Right renal pelvis (tissue), 4 donors: Measurements from ENCODE around the gene SOWAHA. TPM values are rescaled to one million over a fixed set of nuclear protein-coding genes. Genes with fewer than 3 reads are reported as not detected.

ENCODE experiments used
- DNase-seq, 4 donors: peaks; one replicate each; pipeline ENCODE4 v3.0.0-alpha.2; 2013; ENCODE audit warnings: low read depth in 4 of 4, low spot score in 3 of 4, missing footprints in 1 of 4
- polyA plus RNA-seq, 4 donors: library from polyadenylated mRNA; unstranded; fragments of 120-200 nt; gene quantifications; one replicate each; pipeline ENCODE4 v1.2.1, GENCODE V29; 2013; ENCODE audit not compliant: insufficient read length in 4 of 4

SOWAHA gene
- polyA plus RNA-seq, 4 donors: 4.4 to 5.2 (median 5.1) TPM

DNA sequence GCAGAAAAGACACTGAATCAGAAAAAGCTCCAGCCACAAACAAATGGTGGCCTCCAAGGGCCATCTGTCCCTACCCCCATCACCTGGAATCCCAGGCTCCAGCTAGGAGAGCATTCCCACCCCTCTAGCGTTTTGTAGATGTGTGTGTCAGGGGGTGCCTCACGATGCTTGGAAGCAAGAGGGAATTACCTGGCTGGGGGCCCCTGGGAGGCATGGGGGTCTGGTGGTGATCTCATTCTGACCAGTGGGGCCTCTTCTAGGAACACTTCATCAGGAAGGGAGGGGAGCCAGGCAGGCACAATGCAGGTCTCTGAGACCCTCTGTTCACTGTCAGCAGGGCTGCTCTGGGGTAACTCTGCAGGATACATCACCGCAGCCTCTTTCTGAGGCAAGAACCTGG lies 11.3 kb downstream of the SOWAHA start:
- DNase-seq: no peak

DNA sequence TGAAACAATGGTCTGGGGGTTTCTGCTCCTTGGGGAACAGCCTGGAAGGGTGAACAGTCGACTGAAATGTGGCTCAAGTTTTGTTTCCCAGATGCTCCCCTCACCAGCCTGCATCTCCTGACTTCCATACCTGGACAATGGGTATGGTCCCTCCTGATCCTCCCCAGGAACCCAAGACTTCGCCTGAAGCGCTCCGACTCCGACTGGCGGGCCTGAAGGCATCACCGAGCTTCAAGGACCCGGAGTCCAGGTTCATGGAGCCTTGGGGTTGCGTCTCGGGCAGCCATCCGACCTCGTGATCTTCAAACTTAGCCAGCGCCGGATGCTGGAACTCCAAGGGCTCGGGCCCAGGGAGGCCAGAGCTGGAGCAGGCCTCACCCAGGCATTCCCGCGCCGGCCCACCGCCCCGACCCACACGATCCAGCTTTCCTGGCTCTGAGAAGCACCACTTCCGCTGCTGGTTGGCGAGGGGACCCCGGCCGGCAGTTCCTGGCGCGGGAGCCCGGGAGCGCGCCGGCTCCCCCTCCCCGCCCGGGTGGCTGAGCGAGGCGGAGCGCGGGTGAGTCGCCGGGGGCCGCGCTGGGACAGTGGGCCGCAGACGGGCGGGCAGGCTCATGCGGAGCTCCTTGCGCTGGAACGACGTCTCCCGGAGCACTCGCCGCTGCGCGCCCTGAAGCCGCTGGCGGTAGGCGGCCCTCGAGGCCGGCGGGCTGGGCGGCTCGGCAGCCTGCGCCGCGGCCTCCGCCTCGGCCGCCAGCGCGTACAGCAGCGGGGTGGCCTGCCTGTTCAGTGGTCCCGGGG lies 12.1 kb downstream of the SOWAHA start:
- DNase-seq: no peak

DNA sequence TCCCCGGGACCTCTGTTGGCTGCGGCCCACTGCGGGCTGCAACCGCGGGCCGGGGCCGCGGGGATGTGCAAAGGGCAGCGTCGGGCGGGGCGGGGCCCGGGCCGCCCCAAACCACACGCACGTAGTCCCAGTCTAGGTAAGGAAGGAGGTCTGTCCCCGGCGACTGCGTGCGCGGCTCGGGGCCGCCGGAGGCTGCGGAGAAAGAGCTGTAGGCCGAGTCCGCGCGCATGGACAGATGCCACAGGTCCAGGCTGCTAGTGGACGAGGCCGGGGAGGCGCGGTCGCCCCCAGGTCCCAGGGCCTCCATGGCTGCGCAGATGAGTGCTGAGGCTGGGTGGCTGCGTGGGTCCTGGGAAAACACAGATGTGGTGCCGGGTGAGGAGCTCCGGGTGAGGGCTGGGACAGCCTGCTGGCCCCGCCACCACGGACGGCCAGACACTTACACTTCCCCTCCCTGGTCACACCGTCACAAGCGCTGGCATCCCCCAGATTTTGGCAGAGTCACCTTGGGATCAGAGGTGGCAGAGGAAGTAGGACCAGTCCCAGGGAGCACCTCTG lies 12.8 kb downstream of the SOWAHA start:
- no peak for DNase-seq

DNA sequence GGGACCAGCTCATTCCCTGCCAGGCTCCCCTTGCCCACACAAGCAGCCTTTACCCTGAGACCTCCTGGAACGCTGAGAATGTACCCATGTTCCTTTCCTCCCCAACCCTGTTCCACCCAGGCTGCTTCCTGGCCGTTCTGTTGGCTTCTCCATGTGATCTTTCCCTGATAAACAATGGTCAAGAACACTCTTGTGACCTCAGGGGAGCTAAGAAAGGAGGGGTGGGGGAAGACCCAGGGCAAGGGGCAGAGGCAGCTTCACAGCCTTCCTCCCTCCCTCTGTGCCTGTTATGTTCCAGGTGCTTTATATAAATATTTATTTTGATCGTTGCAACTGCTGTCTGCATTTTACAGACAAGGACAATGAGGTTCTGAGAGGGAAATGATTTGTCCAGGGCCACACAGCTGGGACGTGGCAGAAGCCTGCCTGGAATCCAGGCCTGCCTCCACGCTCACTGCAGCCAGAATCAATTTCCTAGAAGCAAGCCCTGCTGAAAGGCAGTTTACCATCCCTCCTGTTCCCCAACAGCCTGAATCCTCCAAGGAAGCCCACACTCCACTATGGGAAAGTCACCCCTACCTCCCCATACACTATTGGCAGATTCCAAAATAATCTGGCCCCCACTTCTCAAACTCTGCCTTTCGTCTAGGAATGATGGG lies 13.5 kb downstream of the SOWAHA start:
- DNase-seq: no peak

DNA sequence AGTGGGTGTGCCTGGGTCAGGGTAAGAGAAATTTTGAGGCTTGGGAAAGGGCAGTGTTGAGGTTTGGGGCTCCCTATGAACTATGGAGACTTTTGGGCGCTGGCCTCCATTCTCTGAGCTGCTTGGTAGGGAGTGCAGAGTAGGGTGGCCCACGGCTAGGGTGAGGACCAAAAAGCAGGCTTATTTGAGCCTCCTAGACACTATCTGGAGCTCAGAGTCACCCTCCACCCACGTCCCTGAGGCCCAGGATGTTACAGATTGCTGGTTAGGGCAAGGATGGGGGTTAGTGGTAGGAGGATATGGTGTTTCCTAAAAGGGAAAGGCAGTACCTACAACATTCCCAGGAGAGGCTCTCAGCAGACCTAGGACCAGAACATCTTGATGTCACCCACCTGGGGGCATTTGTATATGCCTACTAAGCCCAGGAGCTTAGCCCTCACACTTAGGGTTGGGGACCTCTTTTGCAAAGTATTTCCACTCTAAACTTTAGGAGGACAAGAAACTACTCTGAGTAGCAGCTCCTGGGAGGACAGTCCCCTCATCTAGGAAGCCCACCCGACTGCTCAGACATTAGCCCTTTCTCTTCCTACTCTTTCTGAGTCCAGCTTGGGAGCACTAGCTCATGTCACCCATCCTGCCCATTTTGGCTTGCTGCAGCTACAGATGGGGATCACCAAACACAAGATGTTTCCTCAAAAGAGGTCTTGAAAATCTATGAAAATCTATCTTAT lies 15.0 kb downstream of the SOWAHA start:
- no peak for DNase-seq

DNA sequence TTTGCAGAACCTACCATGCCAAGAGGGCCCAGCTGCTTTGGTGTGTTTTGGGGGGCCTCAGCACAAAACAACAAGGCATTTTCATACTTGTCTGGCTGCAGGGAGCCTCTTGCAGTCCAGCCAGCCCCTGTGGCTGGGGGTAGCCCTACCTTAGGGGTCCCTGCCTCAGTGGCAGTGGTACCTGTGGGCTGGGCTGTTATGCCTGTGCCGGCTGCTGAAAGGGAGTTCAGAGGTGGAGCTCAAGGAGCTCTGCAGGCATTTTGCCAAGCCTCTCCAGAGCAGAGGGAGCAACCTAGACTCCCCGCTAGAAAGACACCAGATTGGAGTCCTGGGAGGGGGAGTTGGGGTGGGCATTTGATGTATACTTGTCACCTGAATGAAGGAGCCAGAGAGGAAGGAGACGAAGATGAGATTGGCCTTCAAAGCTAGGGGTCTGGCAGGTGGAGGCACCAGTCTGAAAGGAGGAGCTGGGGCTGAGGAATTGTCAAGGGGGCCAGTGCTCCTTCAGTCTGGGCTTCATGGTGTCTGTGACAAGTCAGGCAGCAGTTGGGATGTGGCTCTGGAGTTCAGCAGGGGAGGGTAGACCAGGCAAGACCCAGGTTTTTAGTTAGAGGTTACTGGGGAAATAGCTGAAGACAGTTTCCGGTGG lies 15.9 kb downstream of the SOWAHA start:
- DNase-seq: no peak

DNA sequence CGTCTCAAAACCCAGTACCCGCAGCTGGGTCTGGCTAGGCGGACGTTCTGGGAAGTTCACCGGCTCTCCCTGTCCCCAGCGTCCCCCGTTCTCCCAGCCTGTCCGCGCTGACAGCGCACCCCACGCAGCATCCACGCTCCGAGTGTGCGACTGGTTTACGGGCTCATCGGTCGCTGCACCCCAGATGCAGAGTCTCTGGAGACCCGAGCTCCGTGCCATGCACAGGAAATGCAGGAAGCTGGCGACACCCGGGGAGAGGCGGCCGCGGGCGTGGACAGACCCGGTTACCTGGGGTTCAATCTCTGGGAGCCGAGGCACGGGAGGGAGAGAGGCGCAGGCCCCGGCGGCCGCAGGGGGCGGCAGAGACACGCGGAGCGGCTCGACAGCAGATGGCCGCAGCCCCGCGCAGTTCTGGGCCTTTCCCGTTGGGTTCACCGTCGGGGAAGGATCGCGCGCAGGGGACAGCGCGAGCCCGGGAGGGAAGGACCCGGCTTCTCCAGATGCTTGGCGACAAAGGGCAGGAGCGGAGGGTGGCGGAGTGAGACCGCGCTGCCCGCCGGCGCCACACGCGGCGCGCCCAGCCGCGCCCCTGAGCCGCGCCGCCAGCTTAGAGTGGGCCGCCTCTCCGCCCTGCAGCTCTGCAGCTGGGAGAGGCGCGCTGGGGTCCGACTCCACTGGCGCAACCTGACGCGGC lies 16.8 kb downstream of the SOWAHA start:
- DNase-seq: no peak

DNA sequence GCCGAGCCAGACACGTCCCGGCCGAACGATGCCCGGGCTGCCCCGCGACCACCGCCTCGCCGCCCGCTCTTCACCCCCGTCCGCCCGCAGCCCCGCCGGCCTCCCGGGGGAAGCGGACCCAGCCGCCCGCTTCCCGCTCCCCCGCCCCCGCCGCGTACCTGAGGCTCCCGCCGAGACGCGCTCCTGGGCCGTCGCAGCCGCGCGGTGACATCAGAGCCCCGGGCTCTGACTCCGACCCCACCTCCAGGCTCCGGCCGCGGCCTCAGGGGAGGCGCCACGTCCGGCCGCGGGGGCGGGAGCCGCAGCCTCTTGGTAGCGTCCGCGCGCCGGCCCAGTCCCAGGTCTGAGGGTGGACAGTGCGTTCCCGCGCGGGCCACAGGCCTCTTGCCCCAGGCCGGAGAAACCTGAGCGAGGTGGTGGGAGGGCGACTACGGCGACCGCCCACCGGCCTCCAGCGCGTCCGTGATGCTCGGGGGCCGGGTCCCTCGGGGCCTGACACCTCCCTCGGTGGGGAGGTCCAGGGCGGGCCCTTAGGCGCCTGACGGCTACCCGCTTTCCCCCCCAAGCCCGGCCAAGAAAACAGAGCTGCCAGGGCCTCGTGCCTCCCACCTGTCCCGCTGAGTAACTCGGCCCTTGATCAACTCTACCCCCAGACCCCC lies 17.5 kb downstream of the SOWAHA start, which contains the start of gene SHROOM1:
Gene SHROOM1, minus strand, starts transcription at position 212 of the 659 bp plus-strand sequence. CDS start 4,507 bp downstream, outside the sequence.
- DNase-seq: no peak

DNA sequence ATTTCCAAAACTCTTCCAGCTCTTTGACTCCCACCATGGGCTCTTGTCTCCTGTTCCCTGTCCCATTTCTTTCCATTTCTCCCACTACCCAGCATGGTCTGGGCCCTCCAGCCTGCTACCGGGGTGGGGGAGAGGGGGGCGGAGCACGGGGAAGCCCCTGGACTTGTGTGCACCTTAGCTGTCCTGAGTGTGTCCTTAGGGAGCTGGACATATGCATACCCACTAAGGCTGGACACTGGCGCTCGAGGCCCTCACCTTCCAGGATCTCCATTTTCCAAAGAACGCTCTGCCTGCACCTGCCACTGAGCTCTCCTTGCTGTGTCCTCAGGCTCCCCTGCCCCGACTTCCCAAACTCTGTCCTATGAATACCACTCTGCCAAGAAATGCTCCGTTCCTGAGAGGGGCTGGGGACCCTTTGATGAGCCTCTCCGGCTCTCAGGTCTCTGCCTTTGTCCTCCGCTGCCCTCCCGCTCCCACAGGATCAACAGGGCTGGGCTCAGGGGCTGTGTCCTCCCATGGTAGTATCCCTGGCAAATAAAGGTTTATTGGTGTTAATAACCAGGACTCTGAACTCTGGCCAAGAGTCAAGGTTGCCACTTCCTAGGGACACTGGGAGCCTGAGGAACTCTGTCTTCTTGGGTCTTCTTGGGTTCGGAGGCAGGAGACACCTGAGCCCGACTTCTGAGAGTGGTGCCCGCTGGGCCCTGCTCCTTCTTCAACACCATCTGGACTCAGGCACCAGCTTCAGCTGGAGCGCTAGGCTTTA lies 18.2 kb downstream of the SOWAHA start:
- no peak for DNase-seq

DNA sequence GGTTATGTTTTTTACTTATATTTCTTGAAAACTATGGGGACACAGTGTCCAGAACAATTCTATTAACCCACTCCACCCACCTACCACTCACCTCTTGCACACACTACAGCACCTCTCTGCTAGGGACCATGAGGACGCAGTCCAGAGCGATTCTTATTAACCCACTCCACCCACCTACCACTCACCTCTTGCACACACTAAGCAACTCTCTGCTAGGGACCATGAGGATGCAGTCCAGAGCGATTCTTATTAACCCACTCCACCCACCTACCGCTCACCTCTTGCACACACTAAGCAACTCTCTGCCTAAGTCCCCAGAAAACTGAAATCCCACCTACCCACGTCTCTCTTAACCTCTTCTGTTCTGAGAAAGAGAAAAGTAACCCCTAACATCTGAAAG lies 19.5 kb downstream of the SOWAHA start:
- DNase-seq: no peak

DNA sequence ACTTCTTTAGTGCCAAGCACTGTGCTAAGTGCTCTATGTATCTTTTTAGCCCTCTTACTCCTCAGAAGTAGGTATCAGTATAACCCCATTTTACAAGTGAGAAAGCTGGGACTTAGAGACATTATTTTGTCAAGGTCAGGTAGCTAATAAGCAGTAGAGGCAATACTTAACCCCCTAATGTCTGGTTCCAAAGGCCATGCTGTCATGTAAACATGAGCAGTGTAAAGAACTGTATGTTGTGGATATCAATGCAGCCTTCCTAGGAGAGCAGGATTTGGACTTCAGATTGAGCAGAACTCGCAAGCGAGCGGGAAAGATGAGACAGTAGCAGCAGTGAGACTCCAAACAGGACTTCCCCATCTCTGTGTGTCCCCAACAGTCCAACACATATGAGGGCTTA lies 21.0 kb downstream of the SOWAHA start:
- no peak for DNase-seq

DNA sequence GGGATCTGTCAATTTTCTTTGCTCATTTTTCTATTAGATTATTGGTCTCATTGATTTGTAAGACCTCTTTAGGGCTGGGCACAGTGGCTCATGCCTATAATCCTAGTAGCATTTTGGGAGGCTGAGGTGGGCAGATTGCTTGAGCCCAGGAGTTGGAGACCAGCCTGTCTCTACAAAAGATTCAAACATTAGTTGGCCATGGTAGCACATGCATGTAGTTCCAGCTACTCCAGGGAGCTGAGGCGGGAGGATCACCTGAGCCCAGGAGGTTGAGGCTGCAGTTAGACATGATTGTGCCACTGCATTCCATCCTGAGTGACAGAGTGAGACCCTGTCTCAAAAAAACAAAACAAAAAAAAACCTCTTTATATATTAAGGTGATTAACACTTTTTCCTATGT lies 23.8 kb downstream of the SOWAHA start:
- DNase-seq: no peak

DNA sequence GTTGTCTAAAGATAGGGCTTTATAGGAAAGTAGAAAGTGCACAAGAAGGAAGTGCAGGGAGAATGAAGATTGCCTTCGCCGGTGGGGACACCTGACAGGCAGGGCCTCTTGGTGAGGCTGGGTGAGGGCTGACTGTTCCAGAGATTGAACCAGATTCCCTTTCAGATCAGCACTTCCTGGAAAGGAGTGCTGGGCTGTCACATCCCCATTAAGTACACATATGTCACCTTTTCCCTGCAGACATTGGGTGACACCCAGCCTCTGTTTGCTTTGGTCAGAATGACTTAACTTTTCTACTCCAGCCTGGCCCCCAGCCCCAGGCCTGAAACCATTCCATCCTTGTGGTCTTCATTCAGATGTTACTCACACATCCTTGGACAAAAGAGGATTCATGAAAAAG lies 24.8 kb downstream of the SOWAHA start:
- no peak for DNase-seq

DNA sequence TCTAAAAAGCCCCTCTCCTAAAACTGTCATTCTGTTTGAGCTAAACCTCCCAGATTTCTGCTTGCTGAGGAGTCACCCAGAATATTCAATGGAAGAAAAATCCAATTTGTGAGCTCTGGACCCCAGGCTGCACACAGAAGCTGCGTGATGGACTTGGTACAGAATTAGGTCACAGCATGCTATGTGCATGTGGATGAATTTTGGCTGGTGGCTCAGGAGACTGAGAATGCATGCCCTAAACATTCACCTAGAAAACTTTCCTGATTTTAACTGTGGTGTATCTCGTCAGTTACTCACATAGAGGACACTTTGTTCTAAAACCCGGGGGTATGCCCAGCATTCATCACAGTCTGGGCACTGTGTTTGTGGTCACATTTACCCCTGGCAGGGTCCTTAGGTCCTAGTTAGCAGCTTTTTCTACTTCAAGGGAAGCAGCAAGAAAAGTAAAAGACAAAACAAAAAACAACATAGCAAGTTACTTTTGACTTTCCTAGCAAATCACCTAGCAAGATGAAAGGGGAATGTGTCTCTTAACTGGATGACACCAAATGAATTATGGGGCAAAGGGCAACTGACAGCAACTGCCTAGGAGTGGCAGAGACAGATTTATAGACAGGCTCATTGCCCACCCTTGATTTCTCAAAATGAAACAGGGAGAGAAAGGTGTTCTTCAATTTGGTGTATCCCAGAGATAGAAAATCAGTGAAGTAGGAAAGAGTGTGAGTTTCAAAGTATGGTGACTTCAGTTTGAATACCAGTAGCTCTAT lies 25.6 kb downstream of the SOWAHA start:
- no peak for DNase-seq

DNA sequence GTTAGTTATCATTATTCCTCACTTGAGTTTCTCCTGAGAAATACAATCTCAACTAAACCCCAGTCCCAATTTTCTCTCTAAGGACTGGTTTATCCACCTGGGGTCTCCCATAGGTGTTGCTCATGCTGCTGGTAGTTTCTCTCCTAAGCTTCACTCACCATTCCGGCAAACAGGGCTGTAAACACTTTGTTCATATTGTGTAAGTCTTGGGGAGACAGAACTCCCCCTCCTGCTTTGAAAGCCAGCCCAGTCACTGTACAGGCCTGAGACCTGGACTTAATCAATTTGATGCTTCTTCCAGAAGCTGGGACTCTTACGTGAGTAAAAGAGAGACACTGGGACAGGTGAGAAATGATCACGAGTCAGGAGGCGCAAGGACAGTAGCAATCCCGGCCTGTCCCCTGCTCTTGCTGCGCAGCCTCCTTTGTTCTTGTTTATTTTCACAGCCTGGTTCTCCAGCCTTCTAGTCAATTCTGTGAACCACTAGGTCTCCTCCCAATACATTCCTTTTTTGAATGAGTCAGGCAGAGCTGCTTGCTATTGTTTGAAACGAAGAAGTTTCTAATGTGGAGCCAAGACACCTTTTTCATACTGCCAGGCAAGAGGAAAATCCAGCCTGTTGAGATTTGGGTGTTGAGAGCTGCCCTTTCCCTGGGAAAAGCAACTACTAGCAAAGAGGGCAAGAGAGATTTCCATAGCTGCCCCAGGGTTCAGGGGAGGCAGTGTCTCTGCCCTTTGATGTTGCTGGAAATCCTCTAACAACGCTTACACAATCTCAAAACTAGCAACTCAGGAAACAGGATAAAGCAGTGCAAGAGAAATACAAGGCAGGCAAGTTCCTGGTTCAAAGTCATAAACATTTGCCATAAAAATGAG lies 26.6 kb downstream of the SOWAHA start:
- no peak for DNase-seq

DNA sequence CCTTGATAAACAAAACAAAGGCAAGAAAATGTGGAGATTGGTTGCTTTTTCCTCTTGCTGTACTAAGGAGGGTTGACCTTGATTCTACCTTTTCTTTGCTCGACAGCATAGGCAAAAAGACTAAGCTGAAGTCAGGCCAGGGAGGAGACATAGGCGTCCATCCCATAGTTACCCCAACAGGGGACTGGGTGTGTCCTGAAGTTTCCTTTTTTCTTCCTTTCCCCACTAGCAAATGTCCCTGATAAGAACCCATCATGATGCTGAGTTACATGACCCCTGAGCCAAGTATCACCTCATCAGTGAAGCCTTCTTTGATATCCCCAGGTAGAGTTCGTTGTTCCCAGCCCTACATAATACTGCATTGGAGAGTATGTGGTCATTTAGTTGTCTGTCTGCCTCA lies 27.2 kb downstream of the SOWAHA start:
- no peak for DNase-seq

DNA sequence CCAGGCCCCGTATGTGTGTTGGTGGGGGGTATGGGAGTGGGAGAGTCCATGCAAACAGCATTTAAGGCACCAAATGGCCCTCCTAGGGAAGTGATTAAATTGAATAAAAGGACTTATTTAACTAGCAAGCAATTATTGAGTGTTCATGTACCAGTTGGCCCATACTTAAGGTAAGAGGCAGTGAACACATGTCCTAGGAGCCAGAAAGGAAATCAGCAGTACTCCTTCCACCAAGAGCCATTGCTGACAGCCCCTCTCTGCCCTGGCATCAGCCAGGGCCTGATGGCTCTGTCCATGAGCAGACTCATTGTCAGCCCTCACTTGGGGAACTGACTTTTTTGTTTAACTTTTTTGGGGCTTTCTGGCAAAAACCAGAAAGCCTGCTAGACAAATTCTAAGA lies 27.8 kb downstream of the SOWAHA start:
- no peak for DNase-seq
